ENCODE measurements around the gene EML3. TPM values are rescaled to one million over a fixed set of nuclear protein-coding genes. Genes with fewer than 3 reads are reported as not detected.
"Not testable (repeated sequence)": the region's sequence is repeated elsewhere in the genome, so short reads cannot be mapped to it uniquely, and the experiment has no call there.

EML3 gene
- total RNA-seq, 4 donors from 2014 or later: 34.7 to 58.6 (median 53.6) TPM

DNA sequence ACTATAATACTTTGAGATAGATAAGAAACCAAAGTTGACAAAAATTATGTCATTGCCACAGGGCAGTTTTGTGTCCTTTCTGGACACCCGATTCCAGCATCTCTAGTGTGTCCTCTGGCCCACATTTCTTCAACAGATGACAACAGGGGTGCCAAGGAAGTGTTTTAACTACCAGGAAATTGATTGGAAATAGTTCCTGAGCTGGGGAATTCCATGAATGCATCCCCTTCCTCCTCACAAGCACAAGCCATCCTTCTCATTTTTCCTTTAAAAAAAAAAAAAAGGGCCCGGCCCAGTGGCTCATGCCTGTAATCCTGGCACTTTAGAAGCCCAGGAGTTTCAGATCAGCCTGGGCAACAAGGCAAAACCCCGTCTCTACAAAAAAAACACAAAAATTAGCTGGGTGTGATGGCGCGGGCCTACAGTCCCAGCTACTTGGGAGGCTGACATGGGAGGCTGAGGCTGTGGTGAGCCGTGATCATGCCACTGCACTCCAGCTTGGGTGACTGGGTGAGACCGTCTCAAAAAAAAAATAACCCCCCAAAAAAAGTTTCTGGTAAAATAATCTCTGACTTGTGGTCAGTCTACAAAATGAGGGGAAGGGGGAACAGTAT is 10.0 kb upstream of the EML3 start:
- intact Hi-C loops (cut with DNase I): no loop called here
- Histone ChIP-seq H3K27ac (peak overlapping the region; percentile 87 to 96 (median 90)), H3K27me3 (no peaks in the 10 kb centered on the region), H3K9me3 (no peaks in the 10 kb centered on the region), H3K36me3 (peaks cover 22 to 36% (median 23%) of the 10 kb centered on the region in 3 donors), H3K4me3 (peak overlapping the region; percentile 58 to 82 (median 65)), H3K4me1 (peaks cover 12 to 38% (median 19%) of the 10 kb centered on the region in 3 donors)
- TF ChIP-seq POLR2A (IDR thresholded peaks at IDR 0.05): no peak
- TF ChIP-seq, protein P1, sequence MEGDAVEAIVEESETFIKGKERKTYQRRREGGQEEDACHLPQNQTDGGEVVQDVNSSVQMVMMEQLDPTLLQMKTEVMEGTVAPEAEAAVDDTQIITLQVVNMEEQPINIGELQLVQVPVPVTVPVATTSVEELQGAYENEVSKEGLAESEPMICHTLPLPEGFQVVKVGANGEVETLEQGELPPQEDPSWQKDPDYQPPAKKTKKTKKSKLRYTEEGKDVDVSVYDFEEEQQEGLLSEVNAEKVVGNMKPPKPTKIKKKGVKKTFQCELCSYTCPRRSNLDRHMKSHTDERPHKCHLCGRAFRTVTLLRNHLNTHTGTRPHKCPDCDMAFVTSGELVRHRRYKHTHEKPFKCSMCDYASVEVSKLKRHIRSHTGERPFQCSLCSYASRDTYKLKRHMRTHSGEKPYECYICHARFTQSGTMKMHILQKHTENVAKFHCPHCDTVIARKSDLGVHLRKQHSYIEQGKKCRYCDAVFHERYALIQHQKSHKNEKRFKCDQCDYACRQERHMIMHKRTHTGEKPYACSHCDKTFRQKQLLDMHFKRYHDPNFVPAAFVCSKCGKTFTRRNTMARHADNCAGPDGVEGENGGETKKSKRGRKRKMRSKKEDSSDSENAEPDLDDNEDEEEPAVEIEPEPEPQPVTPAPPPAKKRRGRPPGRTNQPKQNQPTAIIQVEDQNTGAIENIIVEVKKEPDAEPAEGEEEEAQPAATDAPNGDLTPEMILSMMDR (IDR thresholded peaks at IDR 0.05): no peak
- WGBS, 2 donors: 75 to 80% methylated on average over 7 of the region's 7 CpGs
- no peak for DNase-seq

DNA sequence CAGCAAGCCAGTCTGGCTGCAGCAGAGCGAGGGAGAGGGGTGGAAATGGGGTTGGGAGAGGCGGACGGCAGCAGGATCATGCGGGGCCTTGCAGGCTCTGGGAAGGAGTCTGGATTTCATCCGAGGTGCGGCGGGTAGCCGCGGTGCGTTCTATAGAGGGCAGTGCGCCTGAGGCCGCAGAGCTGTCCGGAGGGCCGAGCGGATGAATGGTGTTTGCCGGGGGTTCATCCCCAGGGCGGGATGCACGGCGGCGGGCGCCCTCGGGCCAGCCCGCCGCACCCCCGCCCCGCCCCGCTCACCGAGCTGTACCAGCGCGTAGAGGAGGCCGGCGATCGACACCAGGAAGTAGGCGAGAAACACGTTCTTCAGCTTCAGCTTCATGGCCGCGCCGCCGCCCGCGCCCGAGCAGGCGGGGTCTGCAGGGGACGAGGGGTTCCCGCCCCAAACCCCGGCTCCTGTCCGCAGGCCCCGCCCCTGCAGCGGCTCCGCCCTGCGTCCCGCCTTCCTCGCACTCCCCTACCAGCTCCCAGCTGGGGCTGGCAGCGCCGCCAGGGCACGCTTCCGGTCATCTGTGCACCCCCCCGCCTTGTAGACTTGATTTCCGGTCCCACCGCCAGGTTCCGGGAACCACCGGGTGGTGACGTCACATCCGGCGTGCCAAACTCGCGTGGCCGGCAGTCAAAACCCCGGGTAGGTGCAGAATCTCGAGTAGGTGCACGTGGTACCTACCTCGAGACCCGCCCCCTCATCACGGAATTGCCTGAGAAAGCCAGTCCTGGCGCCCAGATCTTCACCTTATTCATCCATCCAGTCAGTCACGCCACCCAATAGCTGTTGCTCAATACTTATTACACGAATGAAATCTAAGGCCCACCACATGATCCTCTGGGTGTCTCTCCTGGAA is 9.2 kb upstream of the EML3 start, which contains the start of gene B3GAT3:
B3GAT3 (minus strand) TSS at position 420 of the 904 bp plus-strand sequence; CDS start at position 381, 39 bp downstream.
- intact Hi-C loops (cut with DNase I): no loop called here
- H3K27me3 ChIP-seq: no peaks in the 10 kb centered on the region
- WGBS, 2 donors: 0 to 1% methylated on average over 25 to 28 of the region's 77 CpGs
- peak; percentile 86 for DNase-seq
- H3K27ac ChIP-seq: peak within 1 kb of the TSS; percentile 87 to 96 (median 90)
- peak within 1 kb of the TSS; percentile 58 to 82 (median 65) for H3K4me3 ChIP-seq
- H3K36me3 ChIP-seq: peaks cover 20 to 36% (median 24%) of the 10 kb centered on the region in 3 donors
- peaks cover 12 to 38% (median 19%) of the 10 kb centered on the region in 3 donors for H3K4me1 ChIP-seq
- no peaks in the 10 kb centered on the region for H3K9me3 ChIP-seq
- TF ChIP-seq, protein P1 (IDR thresholded peaks at IDR 0.05): peak in 2 of 6 experiments; percentile 33 to 45
- TF ChIP-seq POLR2A (IDR thresholded peaks at IDR 0.05): peak in 3 of 4 donors; percentile 44 to 91 (median 80)

DNA sequence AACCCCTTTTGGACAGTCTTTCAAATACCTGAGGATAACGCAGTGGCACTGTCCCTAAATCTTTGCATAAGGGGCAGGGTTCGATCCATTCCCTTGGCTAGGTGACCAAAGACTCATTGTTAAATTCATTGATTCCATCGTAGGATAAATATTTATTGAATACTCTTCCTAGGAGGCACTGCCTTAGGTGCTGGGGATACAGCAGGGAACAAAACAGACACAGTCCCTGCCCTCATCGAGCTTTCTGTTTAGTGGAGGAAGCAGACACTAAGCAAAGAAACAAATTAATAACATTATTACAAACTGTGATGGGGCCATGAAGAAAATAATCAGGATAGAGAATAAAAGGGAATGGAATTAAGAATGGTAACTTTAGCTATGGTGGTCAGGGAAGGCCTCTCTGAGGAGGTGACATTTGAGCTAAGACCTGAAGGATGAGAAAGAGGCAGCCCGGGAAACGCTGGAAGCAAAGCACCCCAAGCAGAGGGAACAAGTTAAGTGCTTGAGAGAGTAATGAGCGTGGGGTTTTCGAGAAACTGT is 8.5 kb upstream of the EML3 start:
- Histone ChIP-seq H3K27ac (peak overlapping the region; percentile 87 to 96 (median 90)), H3K36me3 (peaks cover 18 to 36% (median 22%) of the 10 kb centered on the region in 3 donors), H3K9me3 (no peaks in the 10 kb centered on the region), H3K27me3 (no peaks in the 10 kb centered on the region), H3K4me3 (peak overlapping the region; percentile 58 to 82 (median 65)), H3K4me1 (peaks cover 12 to 38% (median 19%) of the 10 kb centered on the region in 3 donors)
- DNase-seq: no peak
- 17 to 19% methylated on average over 8 of the region's 8 CpGs for WGBS, 2 donors
- intact Hi-C loops (cut with DNase I): no loop called here
- TF ChIP-seq, protein P1 (IDR thresholded peaks at IDR 0.05): no peak
- TF ChIP-seq POLR2A (IDR thresholded peaks at IDR 0.05): no peak

DNA sequence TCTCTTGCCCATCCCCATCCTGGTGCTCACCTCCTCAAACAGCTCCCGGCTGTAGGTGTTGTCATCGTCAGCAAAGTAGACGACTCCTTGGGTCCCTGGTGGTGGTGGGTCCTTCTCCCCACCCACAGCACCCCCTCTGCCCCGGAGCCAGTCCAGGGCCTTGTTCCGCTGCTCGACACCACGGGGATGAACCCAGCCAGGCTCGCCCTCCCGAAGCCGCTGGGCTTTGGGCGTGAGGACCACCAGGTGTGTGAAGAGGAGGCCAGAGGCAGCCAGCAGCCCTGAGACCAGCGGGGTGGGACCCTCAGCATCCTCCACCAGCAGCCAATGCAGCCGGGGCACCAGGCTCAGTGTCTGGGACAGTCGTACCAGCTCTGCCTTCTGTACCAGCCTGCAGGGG is 4.4 kb upstream of the EML3 start:
- H3K27me3 ChIP-seq; H3K9me3 ChIP-seq; H3K4me3 ChIP-seq; DNase-seq; intact Hi-C loops (cut with DNase I); H3K27ac ChIP-seq: not testable (repeated sequence)
- Histone ChIP-seq H3K4me1 (peaks cover 19 to 57% (median 35%) of the 10 kb centered on the region in 3 donors), H3K36me3 (peaks cover 10 to 36% (median 12%) of the 10 kb centered on the region in 3 donors)
- 80 to 83% methylated on average over 1 of the region's 14 CpGs for WGBS, 2 donors

DNA sequence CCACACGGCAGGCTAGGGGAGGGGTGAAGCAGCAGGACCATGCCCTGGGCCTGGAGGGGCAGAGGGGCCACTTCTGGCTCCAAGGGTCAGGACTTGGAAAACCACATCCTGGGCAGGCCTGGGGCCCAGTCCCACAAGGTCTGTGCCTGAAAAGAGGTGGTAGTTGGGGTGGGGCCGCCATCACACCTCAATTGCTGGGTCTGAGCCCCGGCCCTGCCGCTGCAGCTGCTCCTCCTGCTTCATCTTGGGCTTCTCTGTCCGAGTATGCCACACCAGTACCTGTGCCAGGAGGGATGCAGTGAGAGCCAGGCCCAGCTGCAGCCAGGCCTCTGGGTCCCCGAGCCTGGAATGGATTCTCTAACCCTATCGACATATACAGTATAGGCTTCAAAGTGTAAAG is 2.9 kb upstream of the EML3 start:
- H3K4me1 ChIP-seq: peaks cover 24 to 60% (median 41%) of the 10 kb centered on the region in 3 donors
- peak overlapping the region in 1 of 4 donors; percentile 92 for H3K27ac ChIP-seq
- peaks cover 10 to 43% (median 12%) of the 10 kb centered on the region in 3 donors for H3K36me3 ChIP-seq
- H3K27me3 ChIP-seq: no peaks in the 10 kb centered on the region
- no peak for DNase-seq
- intact Hi-C loops (cut with DNase I): no loop called here
- no peak for TF ChIP-seq POLR2A (IDR thresholded peaks at IDR 0.05)
- TF ChIP-seq, protein P1 (IDR thresholded peaks at IDR 0.05): no peak
- H3K9me3 ChIP-seq: no peaks in the 10 kb centered on the region
- WGBS, 2 donors: 88 to 100% methylated on average over 2 of the region's 7 CpGs
- H3K4me3 ChIP-seq: no peak overlapping the region
